Panc1 (cell line): ENCODE results near the gene COG8. TPM values are rescaled to one million over a fixed set of nuclear protein-coding genes. Genes with fewer than 3 reads are reported as not detected.
"Not testable (repeated sequence)": the region's sequence is repeated elsewhere in the genome, so short reads cannot be mapped to it uniquely, and the experiment has no call there.

Source experiments
- ATAC-seq: fragments of 200-7000 bp; cut with Tn5 transposase; 2 replicates; pipeline ENCODE4 v1.9.1; 2020; ENCODE audit warnings: mild to moderate bottlenecking, moderate library complexity
- BruUV-seq: library from RNA; stranded (reverse); fragments of 400-500 nt; replicated peaks from 2 replicates; lab custom pipeline; 2021; lab: Mats Ljungman, UMichigan
- CTCF ChIA-PET: fragments of 300-600 bp; sonication (Branson Sonifier 250); formaldehyde crosslinking; loops from one replicate; lab custom pipeline; 2022; ENCODE audit warnings: antibody characterized with exemption; lab: Charles Lee
- POLR2A ChIA-PET: fragments of 300-600 bp; sonication (Branson Sonifier 250); formaldehyde crosslinking; loops from one replicate; lab custom pipeline; 2022; ENCODE audit warnings: antibody characterized with exemption; lab: Charles Lee
- DNase-seq: peaks from one replicate; pipeline ENCODE4 v3.0.0-alpha.2; 2010; ENCODE audit warnings: low read depth, low spot score
- H3K27ac ChIP-seq: 2 replicates; pipeline ENCODE4 v1.5.1; 2011; ENCODE audit warnings: mild to moderate bottlenecking, low read length, inconsistent platforms
- H3K27me3 ChIP-seq: fragments of 200-500 bp; sonication (Bioruptor generic); 2 replicates; pipeline ENCODE4 v1.6.0; 2014; ENCODE audit warnings: low read length, inconsistent platforms; ENCODE audit not compliant: control insufficient read depth, insufficient read depth
- H3K36me3 ChIP-seq: fragments of 200-500 bp; sonication (Bioruptor generic); 2 replicates; pipeline ENCODE4 v1.5.1; 2014; ENCODE audit warnings: inconsistent platforms, mild to moderate bottlenecking, low read length, moderate library complexity; ENCODE audit not compliant: control insufficient read depth, insufficient read depth
- H3K4me1 ChIP-seq: 2 replicates; pipeline ENCODE4 v1.5.1; 2011; ENCODE audit warnings: inconsistent platforms, mild to moderate bottlenecking, low read length, moderate library complexity; ENCODE audit not compliant: control insufficient read depth, insufficient read depth
- H3K4me3 ChIP-seq, 2 experiments: 2 replicates each; pipeline ENCODE4 v1.5.1; 2011 to 2012; ENCODE audit warnings: low read depth in 2 of 2, low read length in 2 of 2, mild to moderate bottlenecking in 2 of 2, inconsistent platforms in 1 of 2, moderate library complexity in 1 of 2
- H3K9me3 ChIP-seq: fragments of 200-500 bp; sonication (Bioruptor generic); 2 replicates; pipeline ENCODE4 v1.5.1; 2014; ENCODE audit warnings: low read depth, mild to moderate bottlenecking, inconsistent platforms, low read length, moderate library complexity; ENCODE audit not compliant: control insufficient read depth, insufficient read depth
- POLR2AphosphoS5 ChIP-seq: IDR thresholded peaks from 2 replicates; pipeline ENCODE4 v1.6.1; 2012; ENCODE audit warnings: mild to moderate bottlenecking, low read depth, low read length, moderate library complexity
- SIN3A ChIP-seq: IDR thresholded peaks from 2 replicates; pipeline ENCODE4 v1.6.1; 2012; ENCODE audit warnings: low read depth, mild to moderate bottlenecking, low read length, moderate library complexity, borderline replicate concordance; ENCODE audit not compliant: insufficient read depth
- TCF7L2 ChIP-seq: IDR thresholded peaks from 2 replicates; pipeline ENCODE4 v1.6.1; 2011; ENCODE audit warnings: mild to moderate bottlenecking, low read depth, low read length, inconsistent platforms
- in situ Hi-C: cut with HindIII; loops from 2 replicates; pipeline ENCODE4 v1.10.0; 2016; ENCODE audit warnings: low sequenced_read_pairs, low pct_unique_long_range_greater_than_20kb
- intact Hi-C: fragments of 100-400 bp; cut with micrococcal nuclease; formaldehyde crosslinking; loops from one replicate; pipeline ENCODE4 v1.10.0; 2022; ENCODE audit not compliant: unreplicated experiment
- total RNA-seq: library from RNA; stranded (reverse); gene quantifications from one replicate; pipeline ENCODE4 v1.2.1, GENCODE V29; 2021; ENCODE audit not compliant: unreplicated experiment
- TF ChIP-seq, protein P1 (sequence below), 2 experiments: IDR thresholded peaks; 2 replicates each; pipeline ENCODE4 v1.6.1; 2011 to 2012; ENCODE audit warnings: low read depth in 2 of 2, control low read depth in 1 of 2, low read length in 1 of 2, mild to moderate bottlenecking in 1 of 2, moderate library complexity in 1 of 2; ENCODE audit not compliant: insufficient read depth in 1 of 2
- TF ChIP-seq, protein P2 (sequence below): fragments of 450-650 bp; IDR thresholded peaks from 2 replicates; pipeline ENCODE4 v1.5.1; 2017; ENCODE audit warnings: mild to moderate bottlenecking

COG8 gene
- total RNA-seq, 1 experiment from 2014 or later, result 30.5 TPM

GRCh38 chr16:69363281-69363717 is 23.9 kb upstream of the COG8 start:
- in situ Hi-C loops, result no loop called here
- H3K9me3 ChIP-seq, result no peaks in the 10 kb centered on the region
- no peaks in the 10 kb centered on the region; the same call in 1 of the 2 replicates for H3K36me3 ChIP-seq
- DNase-seq (no peak), ATAC-seq (no peak)
- CTCF ChIA-PET, result no interaction called here
- H3K4me1 ChIP-seq, result no peaks in the 10 kb centered on the region
- no peak overlapping the region for H3K4me3 ChIP-seq
- intact Hi-C loops, result no loop called here
- H3K27me3 ChIP-seq, result no peaks in the 10 kb centered on the region
- POLR2A ChIA-PET, result interaction anchor here (0.7 kb wide), 1 partner anchor 21 kb away, joined by 3 read pairs; no protein-coding TSS in a partner anchor
- TF ChIP-seq TCF7L2 (no peak), SIN3A (no peak), POLR2AphosphoS5 (no peak)
- TF ChIP-seq, protein P1, sequence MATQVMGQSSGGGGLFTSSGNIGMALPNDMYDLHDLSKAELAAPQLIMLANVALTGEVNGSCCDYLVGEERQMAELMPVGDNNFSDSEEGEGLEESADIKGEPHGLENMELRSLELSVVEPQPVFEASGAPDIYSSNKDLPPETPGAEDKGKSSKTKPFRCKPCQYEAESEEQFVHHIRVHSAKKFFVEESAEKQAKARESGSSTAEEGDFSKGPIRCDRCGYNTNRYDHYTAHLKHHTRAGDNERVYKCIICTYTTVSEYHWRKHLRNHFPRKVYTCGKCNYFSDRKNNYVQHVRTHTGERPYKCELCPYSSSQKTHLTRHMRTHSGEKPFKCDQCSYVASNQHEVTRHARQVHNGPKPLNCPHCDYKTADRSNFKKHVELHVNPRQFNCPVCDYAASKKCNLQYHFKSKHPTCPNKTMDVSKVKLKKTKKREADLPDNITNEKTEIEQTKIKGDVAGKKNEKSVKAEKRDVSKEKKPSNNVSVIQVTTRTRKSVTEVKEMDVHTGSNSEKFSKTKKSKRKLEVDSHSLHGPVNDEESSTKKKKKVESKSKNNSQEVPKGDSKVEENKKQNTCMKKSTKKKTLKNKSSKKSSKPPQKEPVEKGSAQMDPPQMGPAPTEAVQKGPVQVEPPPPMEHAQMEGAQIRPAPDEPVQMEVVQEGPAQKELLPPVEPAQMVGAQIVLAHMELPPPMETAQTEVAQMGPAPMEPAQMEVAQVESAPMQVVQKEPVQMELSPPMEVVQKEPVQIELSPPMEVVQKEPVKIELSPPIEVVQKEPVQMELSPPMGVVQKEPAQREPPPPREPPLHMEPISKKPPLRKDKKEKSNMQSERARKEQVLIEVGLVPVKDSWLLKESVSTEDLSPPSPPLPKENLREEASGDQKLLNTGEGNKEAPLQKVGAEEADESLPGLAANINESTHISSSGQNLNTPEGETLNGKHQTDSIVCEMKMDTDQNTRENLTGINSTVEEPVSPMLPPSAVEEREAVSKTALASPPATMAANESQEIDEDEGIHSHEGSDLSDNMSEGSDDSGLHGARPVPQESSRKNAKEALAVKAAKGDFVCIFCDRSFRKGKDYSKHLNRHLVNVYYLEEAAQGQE (IDR thresholded peaks at IDR 0.05; ENCODE audit: insufficient read depth in 1 of 2, low read depth in 2 of 2, low read length in 1 of 2), result no peak
- TF ChIP-seq, protein P2, sequence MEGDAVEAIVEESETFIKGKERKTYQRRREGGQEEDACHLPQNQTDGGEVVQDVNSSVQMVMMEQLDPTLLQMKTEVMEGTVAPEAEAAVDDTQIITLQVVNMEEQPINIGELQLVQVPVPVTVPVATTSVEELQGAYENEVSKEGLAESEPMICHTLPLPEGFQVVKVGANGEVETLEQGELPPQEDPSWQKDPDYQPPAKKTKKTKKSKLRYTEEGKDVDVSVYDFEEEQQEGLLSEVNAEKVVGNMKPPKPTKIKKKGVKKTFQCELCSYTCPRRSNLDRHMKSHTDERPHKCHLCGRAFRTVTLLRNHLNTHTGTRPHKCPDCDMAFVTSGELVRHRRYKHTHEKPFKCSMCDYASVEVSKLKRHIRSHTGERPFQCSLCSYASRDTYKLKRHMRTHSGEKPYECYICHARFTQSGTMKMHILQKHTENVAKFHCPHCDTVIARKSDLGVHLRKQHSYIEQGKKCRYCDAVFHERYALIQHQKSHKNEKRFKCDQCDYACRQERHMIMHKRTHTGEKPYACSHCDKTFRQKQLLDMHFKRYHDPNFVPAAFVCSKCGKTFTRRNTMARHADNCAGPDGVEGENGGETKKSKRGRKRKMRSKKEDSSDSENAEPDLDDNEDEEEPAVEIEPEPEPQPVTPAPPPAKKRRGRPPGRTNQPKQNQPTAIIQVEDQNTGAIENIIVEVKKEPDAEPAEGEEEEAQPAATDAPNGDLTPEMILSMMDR, result no peak
- BruUV-seq, result no TSS peak
- no peak overlapping the region for H3K27ac ChIP-seq

DNA sequence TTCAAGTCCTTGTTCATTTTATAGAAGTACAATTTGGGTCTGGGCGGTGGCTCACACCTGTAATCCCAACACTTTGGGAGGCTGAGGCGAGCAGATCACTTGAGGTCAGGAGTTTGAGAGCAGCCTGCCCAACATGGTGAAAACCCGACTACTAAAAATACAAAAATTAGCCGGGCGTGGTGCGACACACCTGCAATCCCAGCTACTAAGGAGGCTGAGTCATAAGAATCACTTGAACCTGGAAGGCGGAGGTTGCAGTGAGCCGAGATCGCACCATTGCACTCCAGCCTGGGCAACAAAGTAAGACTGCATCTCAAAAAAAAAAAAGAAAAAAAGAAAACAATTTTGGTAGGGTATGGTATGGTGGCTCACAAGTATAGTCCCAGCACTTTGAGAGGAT is 20.7 kb upstream of the COG8 start:
- in situ Hi-C loops, DNase-seq, CTCF ChIA-PET, H3K36me3 ChIP-seq, H3K4me3 ChIP-seq, ATAC-seq, BruUV-seq, intact Hi-C loops, H3K27me3 ChIP-seq, H3K9me3 ChIP-seq, POLR2A ChIA-PET, H3K27ac ChIP-seq, H3K4me1 ChIP-seq: not testable (repeated sequence)

DNA sequence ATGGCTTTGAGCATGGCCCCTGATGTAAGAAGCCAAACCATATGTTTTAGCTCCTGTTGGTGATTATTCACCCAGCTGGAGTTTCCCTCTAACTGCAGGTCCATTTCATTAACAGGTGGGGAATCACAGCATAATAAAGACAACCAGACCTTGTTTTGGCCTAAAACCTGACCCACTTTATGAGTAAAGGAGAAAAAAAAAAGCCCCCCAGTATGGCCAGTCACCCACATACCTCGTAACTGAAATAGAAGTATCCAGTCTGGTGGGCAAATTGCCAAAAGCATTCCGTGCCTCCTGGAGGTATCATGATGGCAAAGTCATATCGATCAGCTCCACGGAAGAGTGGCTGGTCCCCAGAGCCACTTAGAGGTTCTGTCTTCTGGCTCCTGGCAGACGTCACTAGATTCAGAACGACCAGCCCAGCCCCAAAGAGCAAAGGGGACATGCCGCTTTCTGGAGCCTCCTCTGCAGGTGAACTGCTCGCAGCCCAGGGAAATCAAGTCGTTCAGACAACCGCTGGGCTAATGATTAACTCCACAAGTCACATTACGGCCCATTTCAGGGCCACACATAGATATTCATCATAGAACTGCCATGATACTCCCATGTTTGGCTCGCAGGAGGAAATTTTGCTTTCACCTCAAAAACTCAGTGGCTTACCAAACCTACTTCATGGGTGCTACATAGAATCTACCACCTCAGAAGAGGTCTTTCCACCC is 12.1 kb upstream of the COG8 start, which contains the start of gene TMED6:
TSS of gene TMED6 (minus strand) at position 478 of the 719 bp plus-strand sequence. CDS start at position 445, 33 bp downstream.
- Histone ChIP-seq H3K4me1 (no peaks in the 10 kb centered on the region), H3K36me3 (peaks cover 2% of the 10 kb centered on the region; the same call in 1 of the 2 replicates), H3K27ac (no peak within 1 kb of the TSS), H3K9me3 (no peaks in the 10 kb centered on the region), H3K4me3 (no peak within 1 kb of the TSS), H3K27me3 (no peaks in the 10 kb centered on the region)
- in situ Hi-C loops (no loop called here), intact Hi-C loops (no loop called here)
- POLR2A ChIA-PET, result no interaction called here
- no peak for DNase-seq
- TF ChIP-seq, protein P2, result no peak
- ATAC-seq, result no peak
- CTCF ChIA-PET, result no interaction called here
- no TSS peak for BruUV-seq
